GM19397 (cell line): ENCODE measurements around the gene SPDYE4.

Experiments used
- ATAC-seq: cut with Tn5 transposase; IDR thresholded peaks from one replicate; pipeline ENCODE4 v1.9.1; 2021; ENCODE audit warnings: mild to moderate bottlenecking, moderate library complexity; ENCODE audit not compliant: unreplicated experiment

The SPDYE4 gene

GRCh38 chr17:8785547-8786413 is 27.4 kb upstream of the SPDYE4 start:
- ATAC-seq = no peak

GRCh38 chr17:8782176-8782575 is 23.8 kb upstream of the SPDYE4 start:
- no peak for ATAC-seq

- ATAC-seq = no peak
These were observed 23.4 kb upstream of the SPDYE4 start for GRCh38 chr17:8781776-8782175.

- ATAC-seq = no peak
These were observed 18.5 kb upstream of the SPDYE4 start for GRCh38 chr17:8776881-8777280.

GRCh38 chr17:8776248-8776647 is 17.9 kb upstream of the SPDYE4 start:
- no peak for ATAC-seq

GRCh38 chr17:8766731-8767130 is 8.4 kb upstream of the SPDYE4 start:
- ATAC-seq = no peak

- no peak for ATAC-seq
These were observed 3.7 kb upstream of the SPDYE4 start for GRCh38 chr17:8762012-8762411.

- no peak for ATAC-seq
These were observed 1.2 kb downstream of the SPDYE4 start for GRCh38 chr17:8757189-8757588.

- ATAC-seq = no peak
These were observed 2.6 kb downstream of the SPDYE4 start for GRCh38 chr17:8755590-8756255.

- no peak for ATAC-seq
These were observed 3.5 kb downstream of the SPDYE4 start for GRCh38 chr17:8754890-8755289.

- ATAC-seq = no peak
These were observed 4.3 kb downstream of the SPDYE4 start for GRCh38 chr17:8753976-8754440.

GRCh38 chr17:8753136-8753975 is 5.0 kb downstream of the SPDYE4 start:
- no peak for ATAC-seq

GRCh38 chr17:8749616-8750015 is 8.7 kb downstream of the SPDYE4 start:
- no peak for ATAC-seq

- ATAC-seq = no peak
These were observed 10.6 kb downstream of the SPDYE4 start for GRCh38 chr17:8747742-8748141.

- ATAC-seq = no peak
These were observed 11.7 kb downstream of the SPDYE4 start for GRCh38 chr17:8746501-8747236.

- peak; percentile 78 for ATAC-seq
These were observed 12.5 kb downstream of the SPDYE4 start for GRCh38 chr17:8745586-8746500.

GRCh38 chr17:8744086-8744785 is 14.1 kb downstream of the SPDYE4 start:
- no peak for ATAC-seq

GRCh38 chr17:8742819-8743218 is 15.5 kb downstream of the SPDYE4 start:
- ATAC-seq = no peak

- no peak for ATAC-seq
These were observed 16.1 kb downstream of the SPDYE4 start for GRCh38 chr17:8742274-8742673.
